Stimulated activated naive CD8-positive, alpha-beta T cell treated with anti-CD3 and anti-CD28 coated beads, Interleukin-15, amount 100 ng/mL, for 72 hours (primary cell): ENCODE measurements around the gene PNLDC1.
"Not testable (repeated sequence)": the region's sequence is repeated elsewhere in the genome, so short reads cannot be mapped to it uniquely, and the experiment has no call there.

Experiments used
- ATAC-seq: fragments of 150-1000 bp; cut with Tn5 transposase; 2 replicates; pipeline ENCODE4 v1.10.0; 2021; ENCODE audit warnings: mild to moderate bottlenecking, moderate library complexity
- DNase-seq, 2 donors: peaks; one replicate each; pipeline ENCODE4 v3.0.0; 2021 to 2022
- H3K27ac Mint-ChIP-seq, 2 donors: one replicate each; pipeline ENCODE4 v1.8.0; 2022; ENCODE audit warnings: mild to moderate bottlenecking in 2 of 2, mixed read lengths in 2 of 2, moderate library complexity in 2 of 2
- H3K27me3 Mint-ChIP-seq: one replicate; pipeline ENCODE4 v1.8.0; 2022; ENCODE audit warnings: mixed read lengths
- H3K4me1 Mint-ChIP-seq: one replicate; pipeline ENCODE4 v1.8.0; 2022; ENCODE audit warnings: mild to moderate bottlenecking, mixed read lengths
- H3K4me3 Mint-ChIP-seq, 2 donors: one replicate each; pipeline ENCODE4 v1.8.0; 2022; ENCODE audit warnings: mild to moderate bottlenecking in 2 of 2, mixed read lengths in 2 of 2, moderate library complexity in 1 of 2
- H3K9me3 Mint-ChIP-seq, 2 donors: one replicate each; pipeline ENCODE4 v1.8.0; 2022; ENCODE audit warnings: mixed read lengths in 2 of 2

The PNLDC1 gene

GRCh38 chr6:159766906-159767305 is 33.2 kb upstream of the PNLDC1 start:
- Mint-ChIP-seq H3K4me1 (peaks cover 18% of the 10 kb centered on the region), H3K27me3 (no peaks in the 10 kb centered on the region), H3K9me3 (no peaks in the 10 kb centered on the region), H3K27ac (peak overlapping the region in 1 of 2 donors; percentile 76), H3K4me3 (no peak overlapping the region)
- DNase-seq (no peak), ATAC-seq (no peak)

- no peaks in the 10 kb centered on the region for H3K9me3 Mint-ChIP-seq
- ATAC-seq (no peak), DNase-seq (no peak)
- H3K4me1 Mint-ChIP-seq: peaks cover 9% of the 10 kb centered on the region
- no peaks in the 10 kb centered on the region for H3K27me3 Mint-ChIP-seq
- H3K27ac Mint-ChIP-seq: peak overlapping the region in 1 of 2 donors; percentile 5
- no peak overlapping the region for H3K4me3 Mint-ChIP-seq
Observed at GRCh38 chr6:159769470-159769869, 30.6 kb upstream of the PNLDC1 start.

GRCh38 chr6:159772196-159772595 is 27.9 kb upstream of the PNLDC1 start:
- no peak overlapping the region for H3K4me3 Mint-ChIP-seq
- no peak overlapping the region for H3K27ac Mint-ChIP-seq
- no peaks in the 10 kb centered on the region for H3K27me3 Mint-ChIP-seq
- H3K4me1 Mint-ChIP-seq: no peaks in the 10 kb centered on the region
- DNase-seq: no peak
- H3K9me3 Mint-ChIP-seq: no peaks in the 10 kb centered on the region
- ATAC-seq: no peak

- peak overlapping the region in 1 of 2 donors; percentile 36 for H3K27ac Mint-ChIP-seq
Observed at GRCh38 chr6:159777240-159777904, 22.7 kb upstream of the PNLDC1 start.

GRCh38 chr6:159778131-159778530 is 21.9 kb upstream of the PNLDC1 start:
- Mint-ChIP-seq H3K4me1 (peaks cover 17% of the 10 kb centered on the region), H3K9me3 (no peaks in the 10 kb centered on the region), H3K27me3 (no peaks in the 10 kb centered on the region), H3K4me3 (no peak overlapping the region), H3K27ac (no peak overlapping the region)
- DNase-seq (no peak), ATAC-seq (no peak)

More at GRCh38 chr6:159777240-159777904, 22.7 kb upstream of the PNLDC1 start:
- Mint-ChIP-seq H3K27me3 (no peaks in the 10 kb centered on the region), H3K9me3 (no peaks in the 10 kb centered on the region), H3K4me1 (peaks cover 9% of the 10 kb centered on the region), H3K4me3 (no peak overlapping the region)
- ATAC-seq: no peak
- DNase-seq: no peak

GRCh38 chr6:159778542-159779103 is 21.5 kb upstream of the PNLDC1 start:
- Mint-ChIP-seq H3K27ac (no peak overlapping the region), H3K9me3 (no peaks in the 10 kb centered on the region), H3K27me3 (no peaks in the 10 kb centered on the region), H3K4me1 (peaks cover 20% of the 10 kb centered on the region), H3K4me3 (no peak overlapping the region)
- no peak for DNase-seq
- ATAC-seq: no peak

GRCh38 chr6:159788276-159788675 is 11.8 kb upstream of the PNLDC1 start:
- DNase-seq (no peak), ATAC-seq (no peak)
- Mint-ChIP-seq H3K4me1 (peaks cover 70% of the 10 kb centered on the region), H3K9me3 (no peaks in the 10 kb centered on the region), H3K27me3 (no peaks in the 10 kb centered on the region), H3K27ac (peak overlapping the region; percentile 97), H3K4me3 (peak overlapping the region; percentile 93 to 96)

- DNase-seq: peak in 1 of 2 donors; percentile 23
- peaks cover 71% of the 10 kb centered on the region for H3K4me1 Mint-ChIP-seq
Observed at GRCh38 chr6:159788753-159789376, 11.2 kb upstream of the PNLDC1 start.

GRCh38 chr6:159789377-159790148 is 10.5 kb upstream of the PNLDC1 start, which contains the start of gene TCP1:
Gene TCP1 (minus strand): TSS chr6:159789602. CDS start chr6:159789468, 134 bp downstream.
- H3K4me3 Mint-ChIP-seq: peak within 1 kb of the TSS; percentile 93 to 96
- DNase-seq: peak; percentile 96 to 99
- peaks cover 71% of the 10 kb centered on the region for H3K4me1 Mint-ChIP-seq
- H3K27me3 Mint-ChIP-seq: no peaks in the 10 kb centered on the region
- peak; percentile 89 for ATAC-seq
- H3K27ac Mint-ChIP-seq: peak within 1 kb of the TSS; percentile 97
- no peaks in the 10 kb centered on the region for H3K9me3 Mint-ChIP-seq

More at GRCh38 chr6:159788753-159789376, 11.2 kb upstream of the PNLDC1 start:
- peak overlapping the region; percentile 93 to 96 for H3K4me3 Mint-ChIP-seq
- no peaks in the 10 kb centered on the region for H3K9me3 Mint-ChIP-seq
- ATAC-seq: no peak
- no peaks in the 10 kb centered on the region for H3K27me3 Mint-ChIP-seq
- H3K27ac Mint-ChIP-seq: peak overlapping the region; percentile 97

GRCh38 chr6:159790149-159790955 is 9.7 kb upstream of the PNLDC1 start, which contains the start of gene MRPL18:
Gene MRPL18 (plus strand): TSS chr6:159790467. CDS start chr6:159790588, 121 bp downstream.
- Mint-ChIP-seq H3K4me3 (peak within 1 kb of the TSS; percentile 93 to 96), H3K27me3 (no peaks in the 10 kb centered on the region), H3K4me1 (peaks cover 67% of the 10 kb centered on the region), H3K9me3 (no peaks in the 10 kb centered on the region), H3K27ac (peak within 1 kb of the TSS; percentile 97)
- ATAC-seq: peak; percentile 92
- peak; percentile 80 to 91 for DNase-seq

- no peak for ATAC-seq
- H3K27me3 Mint-ChIP-seq: no peaks in the 10 kb centered on the region
- H3K9me3 Mint-ChIP-seq: no peaks in the 10 kb centered on the region
- peak; percentile 15 to 27 for DNase-seq
- H3K4me1 Mint-ChIP-seq: peaks cover 67% of the 10 kb centered on the region
- peak overlapping the region; percentile 93 to 96 for H3K4me3 Mint-ChIP-seq
- H3K27ac Mint-ChIP-seq: peak overlapping the region; percentile 97
Observed at GRCh38 chr6:159790956-159791598, 9.0 kb upstream of the PNLDC1 start.

- not testable (repeated sequence) for H3K27ac Mint-ChIP-seq, H3K4me3 Mint-ChIP-seq, DNase-seq, ATAC-seq, H3K9me3 Mint-ChIP-seq, H3K27me3 Mint-ChIP-seq
- H3K4me1 Mint-ChIP-seq: peaks cover 50% of the 10 kb centered on the region
Observed at GRCh38 chr6:159794976-159795375, 5.1 kb upstream of the PNLDC1 start.

GRCh38 chr6:159797554-159797953 is 2.5 kb upstream of the PNLDC1 start:
- ATAC-seq (no peak), DNase-seq (no peak)
- H3K4me1 Mint-ChIP-seq: peaks cover 33% of the 10 kb centered on the region
- H3K27me3 Mint-ChIP-seq: no peaks in the 10 kb centered on the region
- no peak overlapping the region for H3K27ac Mint-ChIP-seq
- no peaks in the 10 kb centered on the region for H3K9me3 Mint-ChIP-seq
- no peak overlapping the region for H3K4me3 Mint-ChIP-seq

GRCh38 chr6:159801935-159802334 is 1.9 kb downstream of the PNLDC1 start:
- Mint-ChIP-seq H3K4me1 (no peaks in the 10 kb centered on the region), H3K27ac (no peak overlapping the region), H3K9me3 (no peaks in the 10 kb centered on the region), H3K27me3 (no peaks in the 10 kb centered on the region), H3K4me3 (no peak overlapping the region)
- DNase-seq: no peak
- ATAC-seq: no peak
